Midbrain (tissue), 1 donor: Measurements from ENCODE around the gene ATXN3L.

Source experiments
- DNase-seq: peaks from one replicate; lab custom pipeline; 2025; lab: John Stamatoyannopoulos, UW

Gene ATXN3L

GRCh38 chrX:13319953-13320352, at the start of gene ATXN3L:
Gene ATXN3L (minus strand): TSS chrX:13320053. CDS start chrX:13319934, 119 bp downstream.
- DNase-seq = no peak

- DNase-seq = no peak
Observed at GRCh38 chrX:13369256-13370030, 49.6 kb upstream of the ATXN3L start.

DNA sequence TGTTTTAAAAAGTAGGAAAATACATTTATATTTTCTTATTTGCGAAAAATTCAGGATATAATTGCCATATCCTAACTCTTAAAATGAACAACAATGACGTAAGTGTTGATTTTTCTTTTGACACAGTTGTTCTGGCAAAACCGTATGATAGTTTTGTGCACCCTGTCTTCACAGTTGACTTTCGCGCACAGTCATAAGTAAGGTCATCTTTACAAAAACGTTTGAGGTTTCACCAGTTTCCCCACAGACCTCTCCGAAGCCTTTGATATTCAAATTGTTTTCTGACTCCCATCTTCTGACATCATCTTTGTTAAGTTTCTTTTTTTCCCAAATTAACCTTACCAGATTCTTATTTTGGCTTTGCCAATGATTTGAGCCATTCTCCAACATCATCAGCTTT, 48.1 kb upstream of the ATXN3L start:
- no peak for DNase-seq

GRCh38 chrX:13366698-13367097, 46.8 kb upstream of the ATXN3L start:
- DNase-seq = no peak

GRCh38 chrX:13365161-13365560, 45.3 kb upstream of the ATXN3L start:
- DNase-seq = no peak

- no peak for DNase-seq
Observed at GRCh38 chrX:13364230-13364857, 44.5 kb upstream of the ATXN3L start.

GRCh38 chrX:13360146-13360545, 40.3 kb upstream of the ATXN3L start:
- DNase-seq = no peak

DNA sequence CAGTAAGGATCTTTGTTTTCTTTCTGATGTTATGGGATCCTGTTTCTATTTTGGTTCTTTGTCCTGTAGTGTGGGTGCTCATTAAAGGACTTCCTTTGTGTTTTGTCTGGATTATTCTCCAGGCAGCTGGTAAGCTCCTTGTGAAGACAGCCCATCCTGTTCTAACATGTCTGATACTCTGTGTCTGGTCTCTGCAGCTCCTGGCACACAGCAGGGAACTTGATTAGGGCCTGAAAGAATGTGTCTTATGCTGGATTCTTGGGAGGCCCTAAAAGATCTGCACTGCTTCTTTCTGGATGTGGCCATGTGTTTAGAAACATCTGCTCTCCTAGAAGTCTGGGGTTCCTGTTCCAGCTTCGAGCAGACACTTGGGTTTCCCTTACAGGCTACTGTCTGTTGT, 38.1 kb upstream of the ATXN3L start:
- DNase-seq = no peak

DNA sequence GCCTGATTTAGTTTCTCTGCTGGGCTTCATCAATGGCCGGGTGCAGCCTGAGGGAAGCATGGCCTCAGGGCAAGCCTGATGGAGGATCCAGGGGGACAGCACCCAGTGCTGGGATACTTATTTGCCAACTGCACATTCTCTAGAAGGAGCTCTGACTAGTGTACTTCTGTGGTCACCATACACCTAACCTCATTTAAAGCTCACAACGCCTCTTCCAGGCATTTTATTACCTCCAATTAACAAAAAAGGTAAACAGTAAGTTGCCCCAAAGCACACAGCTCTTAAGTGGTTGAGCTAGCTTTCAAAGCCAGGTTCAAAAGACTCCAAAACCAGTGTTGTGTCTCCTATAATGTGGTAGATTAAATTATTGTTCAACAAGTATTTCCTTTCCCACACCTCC, 26.8 kb upstream of the ATXN3L start:
- DNase-seq = no peak

DNA sequence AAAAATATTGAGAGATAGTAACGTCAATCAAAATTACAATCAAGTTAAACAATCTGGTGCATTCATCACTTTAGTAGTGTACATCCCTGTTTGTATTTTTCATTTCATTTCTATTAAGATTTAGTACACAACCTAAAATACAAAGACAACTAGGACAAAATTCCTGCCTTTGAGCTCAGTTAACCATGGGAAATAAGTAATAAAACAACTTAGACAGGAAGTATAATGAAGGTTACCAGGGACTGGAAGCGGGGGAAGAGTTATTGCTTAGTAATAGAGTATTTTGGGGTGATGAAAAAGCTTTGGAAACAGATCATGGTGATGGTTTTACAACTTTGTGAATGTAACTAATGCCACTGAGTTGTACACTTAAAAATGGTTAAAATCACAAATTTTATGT, 25.6 kb upstream of the ATXN3L start:
- DNase-seq = no peak

- no peak for DNase-seq
Observed at GRCh38 chrX:13345037-13345436, 25.2 kb upstream of the ATXN3L start.

- no peak for DNase-seq
Observed at GRCh38 chrX:13341491-13342101, 21.7 kb upstream of the ATXN3L start.

DNA sequence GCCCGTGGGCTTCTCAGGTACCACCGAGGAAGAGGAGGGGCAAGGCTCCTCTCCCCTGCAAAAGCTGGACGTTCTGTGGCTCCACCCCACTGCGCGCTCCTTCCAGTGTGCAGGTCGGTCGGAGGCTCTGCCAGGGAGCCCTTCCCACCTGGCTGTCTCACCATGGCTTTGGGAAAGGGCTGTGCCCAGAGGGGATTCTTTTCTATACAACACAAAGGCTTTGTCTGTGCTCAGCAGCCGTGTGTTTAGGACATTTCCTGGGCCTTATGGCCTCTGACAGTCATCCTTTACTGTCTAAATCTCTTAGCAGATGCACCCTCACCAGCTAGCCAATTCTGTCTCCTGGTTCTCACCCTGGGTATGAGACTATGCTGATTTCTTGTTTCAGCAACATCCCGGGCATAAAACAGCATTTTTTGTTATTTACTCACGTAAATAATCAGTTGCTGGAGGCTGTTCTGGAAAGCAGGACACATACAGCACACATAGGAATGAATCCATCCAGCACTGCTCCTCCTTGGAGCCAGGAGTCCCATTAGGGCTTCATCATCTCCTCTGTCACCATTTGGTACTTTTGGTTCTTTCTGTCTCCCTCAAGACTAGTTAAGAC, 20.4 kb upstream of the ATXN3L start:
- DNase-seq = no peak

DNA sequence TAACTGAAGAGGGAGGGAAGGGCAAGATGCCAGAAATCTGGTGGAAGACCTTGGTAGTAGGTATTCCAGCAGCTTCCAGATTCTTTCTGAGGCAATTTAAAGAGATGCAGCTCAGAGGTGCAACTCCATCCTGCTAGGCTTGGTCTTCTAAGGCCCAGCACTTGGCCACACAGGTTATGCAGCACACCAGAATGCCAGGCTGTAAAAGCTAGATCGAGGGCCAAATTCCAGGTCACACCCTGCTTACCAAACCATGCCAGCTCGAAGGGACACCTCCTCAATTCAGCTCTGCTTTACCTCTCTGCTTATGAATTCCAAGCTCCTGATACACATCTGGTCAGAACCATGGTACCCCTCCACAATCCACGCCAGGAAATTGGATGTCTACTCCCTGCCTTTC, 19.8 kb upstream of the ATXN3L start:
- DNase-seq = no peak

- DNase-seq = no peak
Observed at GRCh38 chrX:13338996-13339515, 19.2 kb upstream of the ATXN3L start.

GRCh38 chrX:13334491-13334890, 14.6 kb upstream of the ATXN3L start:
- DNase-seq = no peak

- DNase-seq = no peak
Observed at GRCh38 chrX:13330446-13330845, 10.6 kb upstream of the ATXN3L start.

GRCh38 chrX:13327666-13328065, 7.8 kb upstream of the ATXN3L start:
- no peak for DNase-seq

DNA sequence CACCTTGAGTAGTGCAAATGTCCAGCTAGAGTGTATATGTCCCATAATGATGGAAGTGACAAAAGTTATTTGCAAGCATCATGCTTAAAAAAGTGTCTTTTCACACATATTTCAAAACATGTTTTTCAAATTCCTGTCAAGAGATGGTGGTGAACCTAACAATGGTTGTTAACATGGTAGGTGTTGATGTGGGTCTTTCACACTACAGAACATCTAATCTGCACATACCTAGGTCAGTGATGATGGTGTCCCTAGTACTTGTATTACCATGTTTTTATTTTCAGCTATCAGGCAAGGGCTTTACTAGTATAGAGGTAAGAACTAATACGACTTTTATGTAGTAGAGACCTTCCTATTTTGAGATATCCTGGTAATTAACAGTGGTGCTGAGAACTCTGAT, 3.4 kb upstream of the ATXN3L start:
- DNase-seq = no peak

- DNase-seq = no peak
Observed at GRCh38 chrX:13317366-13317765, 2.5 kb downstream of the ATXN3L start.

DNA sequence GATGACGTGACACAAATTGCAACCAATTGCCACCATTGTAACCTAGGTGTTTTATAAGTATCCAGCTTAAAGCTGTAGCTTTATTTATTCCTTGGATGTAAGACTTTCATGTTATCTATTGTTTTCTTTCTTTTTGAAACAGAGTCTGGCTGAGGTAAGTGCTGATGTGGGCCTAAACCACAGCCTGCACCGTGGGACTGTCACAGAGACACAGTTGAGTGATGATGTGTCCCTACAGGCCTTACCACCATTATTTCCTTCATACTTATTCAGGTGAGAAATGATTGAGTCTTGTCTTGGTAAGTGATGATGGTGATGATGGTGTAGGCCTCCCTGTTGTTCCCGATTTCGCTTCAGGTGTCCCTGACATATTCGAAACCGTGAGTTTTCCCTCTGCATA, 8.3 kb downstream of the ATXN3L start:
- no peak for DNase-seq

GRCh38 chrX:13309631-13310030, 10.2 kb downstream of the ATXN3L start:
- no peak for DNase-seq

GRCh38 chrX:13307041-13307440, 12.8 kb downstream of the ATXN3L start:
- DNase-seq = no peak
